Loucy (cell line): ENCODE results near the gene ZFPM1.

Source experiments
- CTCF ChIP-seq: fragments of 200-600 bp; sonication (generic); conservative IDR thresholded peaks from 2 replicates; pipeline ENCODE4 v1.5.1; 2014; ENCODE audit warnings: mild to moderate bottlenecking, antibody characterized with exemption, low read length
- EZH2phosphoT487 ChIP-seq: fragments of 200-600 bp; IDR thresholded peaks from 2 replicates; pipeline ENCODE4 v1.6.1; 2018; ENCODE audit warnings: antibody characterized with exemption, mild to moderate bottlenecking, moderate library complexity, borderline replicate concordance

GRCh38 chr16:88440111-88440510 lies 13.0 kb upstream of the ZFPM1 start:
- TF ChIP-seq CTCF (no peak), EZH2phosphoT487 (no peak)
